Ectodermal cell (in vitro differentiated cells): Measurements from ENCODE around the gene PIK3R3.

Source experiments
- H3K27ac ChIP-seq: 2 replicates; pipeline ENCODE4 v1.7.0; 2013; ENCODE audit warnings: mild to moderate bottlenecking, low read depth, low read length; ENCODE audit not compliant: insufficient read depth, poor library complexity, severe bottlenecking
- H3K27me3 ChIP-seq: 2 replicates; pipeline ENCODE4 v1.7.0; 2013; ENCODE audit warnings: mild to moderate bottlenecking, low read length; ENCODE audit not compliant: insufficient read depth, control insufficient read depth, poor library complexity, severe bottlenecking
- H3K36me3 ChIP-seq: one replicate; pipeline ENCODE4 v1.7.0; 2013; ENCODE audit warnings: low read length; ENCODE audit not compliant: control insufficient read depth, insufficient read depth
- H3K4me1 ChIP-seq: one replicate; pipeline ENCODE4 v1.7.0; 2013; ENCODE audit warnings: low read length; ENCODE audit not compliant: control insufficient read depth, insufficient read depth
- H3K4me3 ChIP-seq: 2 replicates; pipeline ENCODE4 v1.7.0; 2013; ENCODE audit warnings: low read depth, low read length, control low read depth; ENCODE audit not compliant: insufficient read depth
- H3K9me3 ChIP-seq: 2 replicates; pipeline ENCODE4 v1.7.0; 2013; ENCODE audit warnings: mild to moderate bottlenecking, low read length, moderate library complexity; ENCODE audit not compliant: control insufficient read depth
- WGBS, 2 experiments: methylation state at CpG; one replicate each; pipeline ENCODE4 v1.1.7; 2013; ENCODE audit warnings: missing lambda C conversion rate in 2 of 2; 5-methylcytosine and 5-hydroxymethylcytosine counted together

The PIK3R3 gene

DNA sequence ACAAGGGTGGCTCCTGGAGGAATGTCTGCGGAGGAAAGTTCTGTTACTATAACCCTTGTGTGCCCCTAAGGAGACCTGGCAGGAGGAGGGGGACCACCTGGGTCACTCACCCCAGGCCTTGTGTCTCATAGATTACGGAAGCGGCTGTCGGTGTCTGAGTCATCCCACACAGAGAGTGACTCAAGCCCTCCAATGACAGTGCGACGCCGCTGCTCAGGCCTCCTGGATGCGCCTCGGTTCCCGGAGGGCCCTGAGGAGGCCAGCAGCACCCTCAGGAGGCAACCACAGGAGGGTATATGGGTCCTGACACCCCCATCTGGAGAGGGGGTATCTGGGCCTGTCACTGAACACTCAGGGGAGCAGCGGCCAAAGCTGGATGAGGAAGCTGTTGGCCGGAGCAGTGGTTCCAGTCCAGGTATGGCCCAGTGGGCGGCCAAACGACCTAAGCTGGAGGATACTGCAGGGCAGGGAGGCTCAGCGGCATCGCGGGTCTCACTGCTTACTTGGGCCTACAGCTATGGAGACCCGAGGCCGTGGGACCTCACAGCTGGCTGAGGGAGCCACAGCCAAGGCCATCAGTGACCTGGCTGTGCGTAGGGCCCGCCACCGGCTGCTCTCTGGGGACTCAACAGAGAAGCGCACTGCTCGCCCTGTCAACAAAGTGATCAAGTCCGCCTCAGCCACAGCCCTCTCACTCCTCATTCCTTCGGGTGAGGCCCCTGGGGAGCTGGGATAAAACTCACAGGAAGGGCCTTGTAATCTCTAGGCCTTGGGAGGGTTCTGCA is 101.4 kb downstream of the PIK3R3 start:
- Histone ChIP-seq H3K27ac (no peak overlapping the region), H3K4me1 (no peaks in the 10 kb centered on the region), H3K27me3 (no peaks in the 10 kb centered on the region), H3K36me3 (peaks cover 6% of the 10 kb centered on the region), H3K4me3 (no peak overlapping the region), H3K9me3 (no peaks in the 10 kb centered on the region)
- 95 to 96% methylated on average over 26 of the region's 26 CpGs for WGBS, 2 experiments

DNA sequence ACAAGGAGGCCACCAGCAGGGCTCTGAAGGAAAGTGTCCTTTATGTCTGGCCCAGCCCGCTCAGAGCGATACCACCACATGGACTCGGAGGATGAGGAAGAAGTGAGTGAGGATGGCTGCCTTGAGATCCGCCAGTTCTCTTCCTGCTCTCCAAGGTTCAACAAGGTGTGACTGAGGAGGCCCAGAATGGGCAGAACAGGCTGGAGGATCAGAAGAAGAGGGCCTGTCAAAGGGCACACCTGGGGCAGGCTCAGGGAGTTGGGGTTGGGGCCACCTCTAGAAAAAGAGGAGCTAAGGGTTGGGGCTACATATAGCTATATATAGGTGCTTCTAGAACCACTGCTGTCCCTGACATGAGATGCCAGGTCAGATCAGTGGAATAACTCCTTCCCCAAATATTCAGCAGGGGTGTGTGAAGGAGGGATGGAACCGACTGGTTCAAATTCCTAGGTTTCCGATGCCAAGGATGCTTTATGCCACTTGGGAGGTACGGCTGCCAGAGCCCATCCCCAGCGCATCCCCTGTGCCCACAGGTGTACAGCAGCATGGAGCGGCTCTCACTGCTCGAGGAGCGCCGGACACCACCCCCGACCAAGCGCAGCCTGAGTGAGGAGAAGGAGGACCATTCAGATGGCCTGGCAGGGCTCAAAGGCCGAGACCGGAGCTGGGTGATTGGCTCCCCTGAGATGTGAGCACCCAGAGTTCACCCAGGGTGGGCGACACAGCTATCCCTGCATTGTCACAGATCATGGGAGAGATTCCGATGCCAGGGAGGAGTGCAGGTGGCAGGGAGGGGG is 102.2 kb downstream of the PIK3R3 start:
- 96 to 98% methylated on average over 18 of the region's 18 CpGs for WGBS, 2 experiments
- H3K4me1 ChIP-seq = no peaks in the 10 kb centered on the region
- H3K27ac ChIP-seq = no peak overlapping the region
- H3K4me3 ChIP-seq = no peak overlapping the region
- no peaks in the 10 kb centered on the region for H3K9me3 ChIP-seq
- no peaks in the 10 kb centered on the region for H3K27me3 ChIP-seq
- peaks cover 6% of the 10 kb centered on the region for H3K36me3 ChIP-seq

DNA sequence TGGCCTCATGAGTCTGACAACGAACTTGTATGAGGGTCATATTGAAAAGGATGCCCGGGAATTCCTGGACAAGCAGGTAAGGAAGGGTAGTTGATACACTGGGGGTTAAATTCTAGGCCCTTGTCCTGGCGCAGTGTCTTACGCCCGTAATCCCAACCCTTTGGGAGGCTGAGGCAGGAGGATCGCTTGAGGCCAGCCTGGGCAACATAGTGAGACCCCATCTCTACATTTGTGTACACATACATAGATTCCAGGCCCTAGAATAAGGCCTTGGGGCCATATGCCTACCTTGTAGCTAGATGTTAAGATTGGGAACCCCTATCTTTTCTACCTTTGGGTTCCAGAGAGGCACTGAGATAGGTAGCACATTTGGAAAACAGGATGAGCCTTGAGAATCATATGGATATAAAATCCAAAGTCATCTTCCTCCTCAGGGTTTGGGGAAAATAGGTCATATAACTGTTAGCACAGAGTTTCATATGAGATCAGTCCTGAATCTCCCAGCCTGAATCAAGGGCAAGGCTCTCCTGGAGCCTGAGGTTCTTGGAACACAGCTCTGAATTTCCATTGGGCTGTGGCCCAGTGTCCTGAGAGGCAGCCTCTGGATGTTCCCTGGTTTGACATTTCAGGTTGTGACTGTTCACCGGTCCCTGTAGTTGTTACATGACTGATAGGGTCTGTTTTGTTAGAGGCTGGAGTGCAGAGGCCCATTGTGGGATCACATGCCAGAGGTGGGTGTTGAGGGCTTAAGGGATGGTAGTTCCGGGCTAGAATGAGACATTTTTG is 104.4 kb downstream of the PIK3R3 start:
- peaks cover 9% of the 10 kb centered on the region for H3K36me3 ChIP-seq
- 92 to 96% methylated on average over 8 of the region's 8 CpGs for WGBS, 2 experiments
- H3K4me1 ChIP-seq = no peaks in the 10 kb centered on the region
- no peaks in the 10 kb centered on the region for H3K9me3 ChIP-seq
- H3K4me3 ChIP-seq = no peak overlapping the region
- no peak overlapping the region for H3K27ac ChIP-seq
- H3K27me3 ChIP-seq = no peaks in the 10 kb centered on the region

DNA sequence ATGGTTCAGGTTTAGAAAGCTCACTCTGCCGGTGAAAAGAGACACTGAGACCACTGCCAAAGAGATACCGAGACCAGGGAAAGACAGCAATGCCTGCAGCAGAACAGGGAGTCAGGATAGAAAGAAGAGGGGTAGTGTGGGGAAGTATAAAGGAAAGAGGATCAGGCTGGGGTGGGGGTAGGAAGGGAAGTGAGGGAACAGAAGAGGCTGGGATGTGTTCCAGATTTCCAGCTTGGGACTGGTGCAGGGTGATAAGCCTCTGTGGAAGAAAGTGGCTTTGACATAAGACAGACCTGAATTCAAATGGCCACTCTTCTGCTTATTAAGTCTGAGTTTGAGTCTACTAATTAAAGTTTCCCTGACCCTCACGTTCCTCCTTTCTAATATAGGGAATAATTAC is 105.9 kb downstream of the PIK3R3 start:
- peaks cover 15% of the 10 kb centered on the region for H3K36me3 ChIP-seq
- no peaks in the 10 kb centered on the region for H3K27me3 ChIP-seq
- WGBS, 2 experiments = 90 to 95% methylated on average over 2 to 3 of the region's 3 CpGs
- no peaks in the 10 kb centered on the region for H3K4me1 ChIP-seq
- no peak overlapping the region for H3K4me3 ChIP-seq
- no peak overlapping the region for H3K27ac ChIP-seq
- no peaks in the 10 kb centered on the region for H3K9me3 ChIP-seq

DNA sequence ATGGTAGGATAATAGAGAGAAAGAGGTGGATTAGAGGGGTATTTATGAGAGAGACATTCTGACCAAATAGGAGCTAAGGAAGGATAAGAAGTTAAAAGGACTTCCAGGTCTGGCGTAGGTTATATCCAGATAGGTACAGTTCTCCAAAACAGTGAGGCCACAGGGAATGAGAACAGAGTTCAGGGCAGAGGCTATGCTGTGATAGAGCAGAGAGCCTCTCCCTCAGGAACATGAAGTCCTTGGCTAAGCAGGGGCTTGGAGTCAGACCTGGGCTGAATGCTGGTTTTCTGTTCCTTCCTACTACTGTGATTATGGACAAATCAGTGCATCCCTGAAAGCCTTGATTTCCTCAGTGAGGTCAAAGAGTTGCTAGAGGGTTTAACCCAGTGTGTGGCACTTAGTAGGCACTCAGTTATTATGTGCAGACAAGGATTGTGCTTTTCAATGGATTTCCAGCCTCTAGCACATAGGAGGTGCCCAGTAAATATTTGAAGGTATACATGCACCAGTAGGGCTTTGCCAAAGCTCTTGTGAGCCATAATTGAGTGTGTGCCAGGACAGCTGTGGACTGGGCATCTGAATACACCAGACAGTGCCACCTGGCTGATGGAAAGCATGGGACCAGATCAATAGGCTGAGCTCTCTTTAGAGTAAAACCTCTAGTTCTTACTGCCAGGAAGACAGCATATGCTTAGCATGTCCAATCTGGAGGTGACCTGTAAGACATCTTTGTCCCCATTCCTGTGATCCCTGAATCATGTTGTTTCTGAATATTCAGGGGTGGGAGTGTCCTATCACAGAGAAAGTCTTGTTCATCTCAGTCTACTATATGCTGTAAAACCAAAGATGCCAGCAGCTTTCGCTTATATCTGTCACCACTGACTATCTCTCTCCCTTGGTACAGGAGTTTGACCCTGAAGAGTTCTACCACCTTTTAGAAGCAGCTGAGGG is 111.1 kb downstream of the PIK3R3 start:
- H3K9me3 ChIP-seq = no peaks in the 10 kb centered on the region
- H3K27me3 ChIP-seq = no peaks in the 10 kb centered on the region
- no peak overlapping the region for H3K27ac ChIP-seq
- WGBS, 2 experiments = 92 to 94% methylated on average over 2 of the region's 2 CpGs
- no peaks in the 10 kb centered on the region for H3K4me1 ChIP-seq
- peaks cover 9% of the 10 kb centered on the region for H3K36me3 ChIP-seq
- no peak overlapping the region for H3K4me3 ChIP-seq

DNA sequence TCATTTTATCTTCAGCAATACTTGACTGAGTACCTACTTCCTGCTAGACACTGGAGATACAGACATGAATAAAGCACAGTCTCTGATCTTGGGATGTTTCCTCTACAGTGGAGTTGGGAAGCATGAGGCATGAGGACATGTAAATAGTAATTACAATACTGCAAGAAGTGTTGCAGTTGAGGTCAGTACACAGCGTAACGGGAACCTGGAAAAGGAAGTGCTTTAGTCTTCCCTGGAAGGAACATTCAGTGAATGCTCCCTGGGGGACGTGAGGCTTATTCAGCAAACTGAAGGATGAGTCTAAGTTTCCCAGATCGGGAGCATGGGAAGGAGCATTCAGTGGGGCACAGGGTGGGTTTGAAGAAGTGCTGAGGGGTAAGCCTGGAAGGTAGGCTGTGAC is 112.4 kb downstream of the PIK3R3 start:
- WGBS, 2 experiments = 86 to 89% methylated on average over 4 of the region's 4 CpGs
- no peak overlapping the region for H3K27ac ChIP-seq
- H3K4me1 ChIP-seq = no peaks in the 10 kb centered on the region

DNA sequence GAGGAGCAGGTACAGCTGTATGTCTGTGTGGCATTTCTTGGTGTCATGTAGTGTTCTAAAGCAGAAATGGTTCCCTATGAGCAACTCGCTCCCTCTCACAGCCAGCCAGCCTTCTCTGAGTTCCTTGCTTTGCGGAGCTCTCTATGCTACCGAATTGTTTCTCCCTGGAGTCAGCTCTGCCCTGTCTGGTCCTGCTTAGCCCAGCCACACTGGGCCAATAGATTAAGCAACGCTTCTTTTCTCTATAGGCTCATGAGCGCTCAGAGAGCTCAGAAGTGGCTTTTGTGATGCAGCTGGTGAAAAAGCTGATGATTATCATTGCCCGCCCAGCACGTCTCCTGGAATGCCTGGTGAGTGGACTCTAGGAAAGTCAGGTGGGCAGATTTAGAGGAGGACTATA is 113.1 kb downstream of the PIK3R3 start:
- WGBS, 2 experiments = 77 to 84% methylated on average over 7 of the region's 7 CpGs
- Histone ChIP-seq H3K4me1 (no peaks in the 10 kb centered on the region), H3K36me3 (peaks cover 9% of the 10 kb centered on the region), H3K27ac (no peak overlapping the region), H3K9me3 (no peaks in the 10 kb centered on the region), H3K27me3 (no peaks in the 10 kb centered on the region), H3K4me3 (no peak overlapping the region)

More for the DNA sequence above, 112.4 kb downstream of the PIK3R3 start:
- Histone ChIP-seq H3K27me3 (no peaks in the 10 kb centered on the region), H3K36me3 (peaks cover 9% of the 10 kb centered on the region), H3K9me3 (no peaks in the 10 kb centered on the region), H3K4me3 (no peak overlapping the region)

DNA sequence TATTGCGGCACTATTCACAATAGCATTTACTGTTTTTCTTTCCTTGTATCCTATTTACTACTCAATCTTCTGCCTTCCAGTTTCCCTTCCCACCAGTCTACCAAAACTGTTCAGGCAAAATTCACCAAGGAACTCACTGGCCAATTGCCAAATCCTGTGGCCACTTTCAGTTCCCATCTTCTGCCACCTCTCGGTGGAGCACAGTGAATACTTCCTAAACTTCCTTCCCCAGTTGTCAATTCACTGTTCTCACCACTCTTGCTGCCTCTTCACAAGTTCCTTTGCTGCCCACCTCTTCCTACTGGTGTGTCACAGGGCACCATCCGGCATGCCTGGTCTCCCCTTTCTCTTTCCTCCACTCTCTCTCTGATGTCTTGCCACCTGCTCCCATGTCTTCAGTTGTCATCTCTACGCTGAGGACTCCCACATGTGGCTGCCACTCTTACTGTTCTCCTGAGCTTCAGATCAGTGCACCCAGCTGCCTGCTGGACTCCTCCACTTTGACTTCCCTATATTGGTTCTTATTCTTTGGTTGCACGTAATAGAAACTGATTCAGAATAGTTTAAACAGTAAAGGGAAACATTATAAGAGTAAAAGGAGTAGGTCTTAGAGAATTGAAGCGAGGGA is 114.4 kb downstream of the PIK3R3 start:
- WGBS, 2 experiments = 94% methylated on average over 6 of the region's 6 CpGs
- Histone ChIP-seq H3K27ac (no peak overlapping the region), H3K27me3 (no peaks in the 10 kb centered on the region), H3K36me3 (peaks cover 6% of the 10 kb centered on the region), H3K4me1 (no peaks in the 10 kb centered on the region), H3K4me3 (no peak overlapping the region), H3K9me3 (no peaks in the 10 kb centered on the region)

DNA sequence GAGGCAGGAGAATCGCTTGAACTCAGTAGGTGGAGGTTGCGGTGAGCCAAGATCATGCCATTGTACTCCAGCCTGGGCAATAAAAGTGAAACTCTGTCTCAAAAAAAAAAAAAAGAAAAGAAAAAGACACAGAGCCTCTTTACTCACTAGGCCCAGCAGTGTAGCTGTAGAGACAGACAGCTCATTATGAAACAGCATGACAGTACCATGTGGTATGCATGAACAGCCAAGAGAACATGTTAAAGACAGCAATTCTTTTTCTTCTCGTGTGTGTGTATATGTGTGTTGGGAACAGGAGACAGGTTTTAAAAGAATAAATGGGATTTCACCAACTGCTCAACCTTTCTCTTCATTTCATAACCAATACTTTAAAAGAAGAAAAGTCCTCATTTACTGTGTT is 118.8 kb downstream of the PIK3R3 start:
- no peaks in the 10 kb centered on the region for H3K4me1 ChIP-seq
- H3K27me3 ChIP-seq = no peaks in the 10 kb centered on the region
- H3K9me3 ChIP-seq = no peaks in the 10 kb centered on the region
- no peaks in the 10 kb centered on the region for H3K36me3 ChIP-seq
- H3K4me3 ChIP-seq = no peak overlapping the region
- H3K27ac ChIP-seq = no peak overlapping the region
- 97 to 100% methylated on average over 3 of the region's 3 CpGs for WGBS, 2 experiments
